Stimulated activated CD4-positive, alpha-beta T cell treated with anti-CD3 and anti-CD28 coated beads, TNF-alpha, amount 100 ng/mL, for 48 hours (primary cell): ENCODE data around the gene MISFA.
"Not testable (repeated sequence)": the region's sequence is repeated elsewhere in the genome, so short reads cannot be mapped to it uniquely, and the experiment has no call there.

Experiments used
- DNase-seq, 3 donors: peaks; one replicate each; pipeline ENCODE4 v3.0.0-alpha.2; 2020; ENCODE audit warnings: low read depth in 3 of 3

Gene MISFA

DNA sequence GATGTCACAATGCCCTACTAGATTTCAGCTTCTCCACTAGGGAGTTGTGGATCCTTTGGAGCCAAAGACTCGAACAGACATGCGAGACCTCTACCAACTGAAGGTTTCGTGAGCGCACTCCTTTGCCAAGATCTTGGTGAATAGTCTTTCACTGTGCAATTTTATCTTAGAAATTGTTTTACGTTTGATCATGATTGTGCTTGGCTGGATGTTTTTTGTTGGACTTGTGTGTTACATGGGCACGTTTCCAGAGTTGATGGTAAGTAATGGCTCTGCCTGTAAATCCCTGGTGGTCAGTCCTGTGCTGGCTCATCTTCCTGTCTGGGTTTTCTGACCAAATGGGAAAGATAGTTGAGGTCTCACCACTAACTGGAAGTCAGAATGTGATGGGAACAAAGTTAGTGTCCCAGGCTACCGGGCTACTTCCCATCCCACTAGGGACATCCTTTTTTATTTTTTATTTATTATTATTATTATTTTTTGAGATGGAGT is at the start of gene MISFA:
Gene MISFA, plus strand, starts transcription at position 51 of the 492 bp plus-strand sequence. Its CDS starts 140 bp downstream, at position 191.
- DNase-seq, result no peak

DNA sequence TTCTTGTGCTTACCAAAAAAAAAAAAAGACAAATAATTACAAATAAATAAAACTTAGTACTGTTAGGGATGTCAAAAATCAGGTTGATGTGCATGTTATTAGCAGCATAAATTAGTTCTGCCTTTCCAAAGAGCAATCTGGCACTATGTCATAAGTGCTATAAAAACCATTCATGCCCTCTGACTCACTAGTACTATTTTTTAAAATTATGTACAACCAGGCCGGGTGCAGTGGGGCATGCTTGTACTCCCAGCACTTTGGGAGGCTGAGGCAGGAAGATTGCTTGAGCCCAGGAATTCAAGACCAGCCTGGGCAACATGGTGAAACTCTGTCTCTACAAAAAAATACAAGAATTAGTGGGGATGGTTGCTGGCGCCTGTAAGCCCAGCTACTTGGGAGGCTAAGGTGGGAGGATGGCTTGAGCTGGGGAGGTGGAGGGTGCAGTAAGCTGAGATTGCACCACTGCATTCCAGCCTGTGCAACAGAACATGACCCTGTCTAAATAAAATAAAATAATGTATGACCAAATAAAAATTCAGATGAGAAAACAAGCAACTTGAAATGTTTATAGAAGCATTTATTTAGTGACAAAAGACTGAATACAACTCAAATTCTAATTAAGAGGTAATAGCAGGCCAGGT is 36.4 kb upstream of the MISFA start:
- no peak for DNase-seq

DNA sequence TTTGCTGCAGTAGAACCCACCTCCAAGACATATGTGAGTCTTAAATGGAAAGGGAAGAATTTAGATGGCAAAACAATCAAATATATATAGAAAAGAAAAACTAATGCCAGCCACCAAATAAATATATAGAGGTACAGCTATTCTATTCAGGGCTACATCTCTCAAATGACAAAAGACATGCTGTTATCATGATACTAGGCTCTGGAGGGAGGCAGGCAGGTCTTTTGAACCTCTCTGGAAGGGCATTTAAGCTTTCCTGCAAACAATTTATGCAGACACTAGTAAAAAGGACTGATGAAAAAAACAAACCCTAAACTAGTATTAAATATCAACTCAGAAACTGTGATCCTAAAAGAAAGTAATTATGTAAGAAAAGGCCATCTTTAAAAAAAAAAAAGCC is 35.4 kb upstream of the MISFA start:
- no peak for DNase-seq

DNA sequence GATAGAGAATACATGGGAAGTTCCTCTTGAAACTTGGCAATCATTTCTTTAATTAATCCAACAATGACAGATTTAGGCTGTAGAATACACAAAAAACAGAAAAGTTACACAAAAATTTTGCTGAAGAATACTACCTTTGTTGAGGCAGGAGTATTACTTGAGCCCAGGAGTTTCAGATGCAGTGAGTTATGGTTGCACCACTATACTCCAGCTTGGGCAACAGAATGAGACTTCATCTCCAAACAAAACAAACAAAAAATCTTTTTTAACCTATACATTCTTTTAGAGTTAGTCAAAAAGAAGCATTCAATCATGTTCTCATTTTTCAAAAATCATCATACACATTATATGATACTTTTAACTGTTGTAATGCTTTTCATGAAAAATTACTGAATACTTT is 33.2 kb upstream of the MISFA start:
- DNase-seq, result no peak

DNA sequence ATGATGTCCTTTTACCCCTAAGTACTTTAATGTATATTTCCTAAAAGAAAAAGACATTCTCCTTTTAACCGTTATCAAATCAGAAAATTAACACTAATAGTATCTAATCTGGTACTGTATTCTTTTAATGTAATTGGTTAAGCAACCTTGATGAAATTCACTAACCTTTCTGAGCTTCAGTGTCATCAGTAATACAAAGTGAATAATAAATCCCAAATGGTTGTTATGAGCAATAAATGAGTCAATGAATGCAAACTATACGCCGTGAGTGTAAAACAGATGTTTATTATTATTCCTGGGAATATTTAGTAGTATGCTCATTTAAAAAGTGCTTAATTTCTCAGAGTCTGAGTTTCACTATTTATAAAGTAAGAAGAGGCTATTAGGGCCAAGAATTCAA is 32.5 kb upstream of the MISFA start:
- no peak for DNase-seq

DNA sequence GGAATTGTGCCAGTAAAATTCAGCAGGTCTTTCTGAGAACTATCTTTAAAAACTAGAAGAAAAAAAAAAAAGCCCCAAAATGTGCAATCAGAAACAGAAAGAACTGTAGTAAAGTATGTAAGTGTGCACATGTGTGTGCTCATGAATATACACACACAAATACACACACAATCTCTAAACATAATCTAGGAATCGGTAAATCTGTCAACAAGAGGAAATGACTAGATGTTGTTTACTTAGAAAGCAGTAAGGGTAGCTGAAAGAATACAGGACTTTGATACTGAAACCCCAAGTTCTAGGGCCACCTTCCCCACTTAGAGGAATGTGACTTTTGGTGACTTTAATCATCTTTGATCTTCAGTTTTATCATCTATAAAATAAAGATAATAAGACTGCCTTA is 24.2 kb upstream of the MISFA start:
- DNase-seq, result no peak

DNA sequence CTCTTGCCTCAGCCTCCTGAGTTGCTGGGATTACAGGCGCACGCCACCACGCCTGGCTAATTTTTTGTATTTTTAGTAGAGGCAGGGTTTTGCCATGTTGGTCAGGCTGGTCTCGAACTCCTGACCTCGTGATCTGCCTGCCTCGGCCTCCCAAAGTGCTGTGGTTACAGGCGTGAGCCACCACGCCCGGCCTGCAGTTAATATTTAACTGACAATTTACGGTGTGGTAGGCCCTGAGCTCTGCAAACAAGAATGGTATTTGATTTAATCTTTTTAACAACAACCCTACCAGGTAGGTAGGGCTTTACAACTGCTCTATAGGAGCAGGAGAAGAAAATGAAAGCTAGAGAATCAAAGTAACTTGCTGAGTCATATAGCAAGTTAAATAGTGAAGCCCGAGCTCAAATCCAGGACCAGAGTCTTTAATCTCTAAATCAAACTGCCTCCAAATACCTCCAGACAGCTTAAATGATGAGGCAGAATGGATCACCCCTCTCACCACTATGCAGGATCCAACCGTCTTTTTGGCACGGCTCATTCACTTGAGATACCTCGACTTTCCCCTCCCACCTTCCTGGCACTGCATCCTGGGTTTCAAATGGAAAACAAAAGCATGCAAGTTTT is 20.5 kb upstream of the MISFA start:
- no peak for DNase-seq

DNA sequence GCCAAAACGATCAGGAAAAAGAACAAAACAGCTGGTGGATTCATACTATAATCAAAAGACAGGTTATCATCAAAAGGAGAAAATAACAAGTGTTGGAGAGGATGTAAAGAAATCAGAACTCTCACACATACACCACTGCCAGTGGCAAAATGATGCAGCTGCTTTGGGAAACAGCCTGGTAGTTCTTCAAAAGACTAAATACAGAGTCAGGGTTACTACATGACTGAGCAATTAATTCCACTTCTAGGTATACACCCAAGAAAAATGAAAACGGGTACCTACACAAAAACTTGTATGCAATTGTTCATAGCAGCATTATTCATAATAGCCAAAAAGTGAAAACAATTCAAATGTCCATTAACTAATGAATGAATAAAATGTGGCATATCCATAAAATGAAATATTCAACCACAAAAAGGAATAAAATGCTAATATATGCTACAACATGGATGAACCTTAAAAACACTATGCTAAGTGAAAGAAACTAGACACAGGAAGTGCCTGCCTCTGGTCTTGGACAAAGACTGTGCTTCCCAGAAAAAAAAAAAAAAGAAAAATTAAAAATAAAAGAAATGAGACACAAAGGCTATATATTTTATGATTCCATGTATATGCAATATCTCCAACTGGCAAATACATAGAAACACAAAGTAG is 19.3 kb upstream of the MISFA start:
- DNase-seq, result no peak

DNA sequence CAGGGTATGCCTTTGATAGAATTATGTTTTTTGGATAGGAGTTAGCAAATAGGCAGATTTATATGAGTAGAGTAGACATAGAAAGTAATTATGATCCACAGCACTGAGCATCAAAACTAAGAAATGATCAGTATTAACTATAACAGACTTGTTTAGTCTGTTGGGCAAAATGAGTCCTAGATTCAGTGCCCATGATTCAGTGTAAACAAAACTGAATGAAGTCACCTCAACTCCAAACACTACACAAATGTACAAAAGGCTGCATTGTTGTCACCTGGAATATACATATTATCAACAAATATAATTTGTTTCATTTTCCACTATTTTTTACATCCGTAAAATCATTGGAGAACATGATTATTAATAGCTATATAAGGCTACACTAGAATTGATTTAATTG is 17.8 kb upstream of the MISFA start:
- no peak for DNase-seq

DNA sequence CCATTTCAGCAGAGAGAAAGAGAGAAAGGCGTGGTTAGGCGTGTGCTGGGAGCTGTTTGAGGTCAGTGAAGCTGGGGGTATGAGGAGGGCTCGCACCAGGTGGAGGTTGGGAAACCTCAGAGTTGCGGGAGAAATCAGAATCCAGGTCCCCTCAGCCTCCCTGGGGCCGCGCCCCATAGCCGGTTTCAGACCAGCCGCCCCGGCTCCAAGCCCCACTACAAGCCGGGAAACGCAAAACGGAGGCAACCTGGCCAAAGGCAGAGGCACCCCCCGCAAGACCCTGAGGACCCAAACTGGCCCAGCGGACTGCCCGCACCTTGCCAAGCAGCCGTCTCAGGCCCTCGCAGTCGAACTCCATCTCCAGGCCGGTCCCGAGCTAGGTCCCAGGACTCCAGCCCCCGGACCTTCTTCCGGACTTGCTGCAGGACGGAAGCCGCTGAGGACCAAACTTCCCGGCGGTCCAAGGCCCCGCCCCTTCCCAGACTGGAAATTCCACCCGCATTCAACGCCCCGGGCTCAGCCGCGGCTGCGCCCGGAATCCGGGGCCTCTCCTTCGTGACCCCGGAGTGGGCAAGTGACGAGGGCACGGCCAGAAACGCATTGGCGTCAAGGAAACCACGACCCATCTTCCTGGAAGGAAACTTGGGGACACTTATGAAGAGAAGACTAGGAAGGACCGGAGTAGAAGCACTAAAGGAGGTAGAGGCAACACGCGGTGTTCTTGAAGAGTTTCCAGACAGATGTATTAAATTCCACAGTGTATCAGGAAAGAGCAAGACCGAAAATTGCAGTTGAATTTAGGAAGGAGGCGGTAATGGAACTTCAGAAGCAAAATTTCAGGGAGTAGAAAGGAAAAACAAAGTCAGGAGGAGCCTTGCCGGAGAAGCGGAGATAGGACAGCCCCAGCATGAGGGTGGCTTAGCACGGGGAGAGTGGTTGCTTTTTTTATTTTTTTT is 11.0 kb upstream of the MISFA start, which contains the start of gene UEVLD:
Gene UEVLD, minus strand, starts transcription at position 438 of the 956 bp plus-strand sequence. Its CDS starts 80 bp downstream, at position 358.
- DNase-seq, result peak; percentile 41 to 57 (median 46)

DNA sequence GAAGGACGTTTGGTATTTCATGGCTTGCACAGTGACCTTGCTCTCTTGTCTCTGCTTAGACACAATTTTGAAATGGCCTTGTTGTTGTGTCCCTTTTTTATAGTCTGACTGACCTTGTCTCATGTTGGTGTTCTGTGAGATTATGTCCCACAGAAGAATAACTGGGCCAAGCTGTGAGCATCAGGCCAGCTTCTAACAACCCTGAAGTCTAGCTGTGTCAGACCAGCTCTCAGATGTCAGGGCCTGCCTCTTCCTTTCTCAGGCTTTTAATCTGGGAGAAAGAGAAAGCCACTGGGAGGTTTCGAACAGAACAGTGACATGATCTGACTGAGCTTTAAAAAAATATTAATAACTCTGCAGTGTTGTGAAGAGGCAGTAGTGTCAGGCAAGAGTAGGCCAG is 9.0 kb upstream of the MISFA start:
- DNase-seq, result no peak

DNA sequence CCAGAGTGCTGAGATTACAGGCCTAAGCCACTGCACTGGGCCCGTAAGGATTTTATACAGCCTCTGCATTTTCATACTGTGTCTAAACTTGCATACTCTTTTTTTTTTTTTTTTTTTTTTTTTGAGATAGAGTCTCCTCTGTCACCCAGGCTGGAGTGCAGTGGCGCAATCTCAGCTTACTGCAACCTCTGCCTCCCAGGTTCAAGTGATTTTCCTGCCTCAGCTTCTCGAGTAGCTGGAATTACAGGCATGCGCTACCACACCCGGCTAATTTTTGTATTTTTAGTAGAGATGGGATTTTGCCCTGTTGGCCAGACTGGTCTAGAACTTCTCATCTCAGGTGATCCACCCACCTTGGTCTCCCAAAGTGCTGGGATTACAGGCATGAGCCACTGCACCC is 5.5 kb upstream of the MISFA start:
- DNase-seq, result not testable (repeated sequence)

DNA sequence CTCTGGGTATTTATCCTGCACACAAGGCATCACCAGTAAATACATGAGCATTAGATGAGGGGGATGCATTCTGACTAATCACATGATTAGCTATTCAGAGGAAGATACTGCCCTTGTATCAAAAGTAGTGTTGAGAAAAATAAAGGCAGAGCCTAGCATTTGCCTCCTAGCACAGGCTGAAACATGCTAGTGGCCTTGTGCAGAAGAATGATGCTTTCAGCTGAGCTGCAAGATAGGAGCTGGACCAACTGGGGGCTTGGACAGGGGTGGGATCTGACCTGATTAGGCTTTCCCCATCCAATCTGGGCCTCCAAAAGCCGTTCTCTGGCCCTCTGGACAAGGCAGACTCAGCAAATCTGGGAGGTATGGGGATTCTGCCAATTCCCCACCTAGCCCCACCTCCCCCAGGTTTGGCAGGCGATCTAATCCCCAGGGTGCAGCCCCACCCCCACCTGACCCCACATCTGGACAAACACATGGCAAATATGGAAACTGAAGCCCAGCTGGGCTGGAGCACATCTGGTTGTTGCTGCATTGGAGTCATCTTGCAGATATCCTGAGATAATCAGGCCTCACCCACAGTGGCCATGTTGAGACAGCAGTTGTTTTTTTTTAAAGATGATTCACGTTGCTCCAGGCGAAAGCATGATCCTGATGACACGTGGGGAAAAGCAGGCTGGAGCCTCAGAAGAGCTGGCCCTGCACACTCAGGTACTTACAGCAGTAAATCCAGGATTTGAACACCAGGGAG is 4.4 kb upstream of the MISFA start:
- no peak for DNase-seq

DNA sequence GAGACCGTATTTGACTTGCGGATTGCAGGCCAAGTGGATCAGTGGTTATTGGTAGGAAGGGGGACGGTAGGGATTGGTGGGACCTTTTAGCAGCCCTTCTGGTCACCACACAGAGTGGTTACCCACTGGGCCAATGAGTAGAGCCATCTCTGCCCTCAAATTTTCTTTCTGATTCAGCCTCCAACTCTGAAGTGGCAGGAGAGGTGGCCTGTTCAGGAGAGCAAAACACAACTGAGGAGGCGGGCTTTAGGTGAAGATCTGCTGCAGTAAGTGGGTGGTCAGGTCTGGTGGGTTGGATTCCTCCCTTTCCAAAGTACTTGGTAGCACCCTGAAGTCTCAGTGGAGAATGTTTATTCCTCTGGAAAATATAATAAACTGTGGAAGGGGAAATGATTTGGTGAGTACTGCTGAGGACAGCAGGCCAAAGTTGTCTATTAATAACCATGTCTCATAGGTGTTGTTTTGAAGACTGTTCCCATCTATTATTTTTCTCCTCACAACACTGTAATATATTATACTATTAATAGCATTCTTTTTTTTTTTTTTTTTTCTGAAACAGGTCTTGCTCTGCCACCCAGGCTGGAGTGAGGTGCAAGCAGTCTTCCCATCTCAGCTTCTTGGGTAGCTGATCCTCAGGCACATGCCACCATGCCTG is 1.5 kb downstream of the MISFA start:
- DNase-seq, result no peak

DNA sequence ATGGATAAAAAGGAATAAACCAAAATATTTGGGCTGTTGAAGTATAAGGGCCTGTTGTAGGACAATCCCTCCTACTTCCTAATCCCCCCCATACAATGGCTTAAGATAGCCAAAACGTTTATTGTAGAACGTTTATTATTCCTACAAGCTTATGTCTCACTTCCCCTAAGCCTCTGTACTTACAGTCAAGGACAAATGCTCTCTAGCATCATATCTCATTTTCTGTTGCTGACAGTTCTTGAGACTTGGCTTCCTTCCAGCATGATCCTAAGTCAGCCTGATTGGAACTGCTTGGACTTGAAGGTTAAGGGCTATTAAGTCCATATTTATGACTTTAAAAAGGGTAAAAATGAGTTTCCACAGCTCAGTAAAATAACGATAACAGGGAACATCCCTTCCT is 8.8 kb downstream of the MISFA start:
- no peak for DNase-seq

DNA sequence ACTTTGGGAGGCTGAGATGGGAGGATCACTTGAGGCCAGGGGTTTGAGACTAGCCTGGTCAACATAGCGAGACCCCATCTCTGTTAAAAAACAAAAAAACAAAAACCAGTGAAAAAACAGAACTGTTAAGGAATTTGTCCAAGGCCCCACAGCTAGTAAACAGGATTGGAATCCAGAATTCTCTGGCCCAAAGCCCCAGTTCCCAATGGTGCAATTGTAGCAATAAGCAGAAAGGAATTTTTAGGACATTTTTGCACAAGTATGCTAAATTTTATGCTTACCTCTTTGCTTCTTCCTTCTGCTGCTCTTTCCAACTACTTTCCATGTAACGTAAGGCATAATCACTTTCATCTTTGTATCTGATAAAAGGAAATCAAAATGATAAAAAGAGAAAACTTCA is 11.6 kb downstream of the MISFA start:
- DNase-seq, result no peak

DNA sequence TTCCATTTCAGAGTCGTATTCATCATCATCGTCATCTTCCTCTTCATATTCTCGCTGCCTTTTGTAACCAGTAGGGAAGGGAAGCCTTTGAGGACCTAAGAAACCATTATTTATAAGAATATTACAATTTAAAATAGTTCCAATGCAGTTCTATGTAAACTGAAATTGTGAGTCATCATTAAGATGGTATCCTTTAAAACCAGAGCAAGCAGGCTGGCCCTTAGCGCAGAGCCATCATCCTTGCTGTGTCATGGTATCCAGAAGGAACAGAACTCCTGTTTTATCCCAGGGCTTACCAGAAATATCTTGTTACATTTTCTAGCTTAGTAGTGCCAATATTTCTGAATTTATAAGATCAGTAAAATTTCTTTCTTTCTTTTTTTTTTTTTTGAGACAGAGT is 12.8 kb downstream of the MISFA start:
- no peak for DNase-seq

DNA sequence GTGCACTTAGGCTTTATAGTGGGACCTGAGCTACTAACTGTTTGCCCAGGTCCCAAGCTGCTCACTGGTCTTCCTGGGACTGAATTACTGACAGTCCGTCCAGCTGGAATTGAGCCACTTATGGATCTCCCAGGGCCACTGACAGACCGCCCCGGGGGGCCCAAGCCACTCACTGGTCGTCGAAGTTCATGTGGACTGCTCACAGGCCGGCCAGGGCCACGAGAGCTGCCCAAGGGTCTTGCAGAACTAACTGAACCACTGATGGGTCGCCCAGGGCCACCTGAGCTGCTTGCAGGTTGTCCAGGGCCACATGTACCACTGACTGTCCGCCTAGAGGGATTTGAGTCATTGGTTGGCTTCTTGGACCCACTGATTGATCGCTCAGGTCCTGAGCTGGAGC is 15.1 kb downstream of the MISFA start:
- DNase-seq, result no peak

DNA sequence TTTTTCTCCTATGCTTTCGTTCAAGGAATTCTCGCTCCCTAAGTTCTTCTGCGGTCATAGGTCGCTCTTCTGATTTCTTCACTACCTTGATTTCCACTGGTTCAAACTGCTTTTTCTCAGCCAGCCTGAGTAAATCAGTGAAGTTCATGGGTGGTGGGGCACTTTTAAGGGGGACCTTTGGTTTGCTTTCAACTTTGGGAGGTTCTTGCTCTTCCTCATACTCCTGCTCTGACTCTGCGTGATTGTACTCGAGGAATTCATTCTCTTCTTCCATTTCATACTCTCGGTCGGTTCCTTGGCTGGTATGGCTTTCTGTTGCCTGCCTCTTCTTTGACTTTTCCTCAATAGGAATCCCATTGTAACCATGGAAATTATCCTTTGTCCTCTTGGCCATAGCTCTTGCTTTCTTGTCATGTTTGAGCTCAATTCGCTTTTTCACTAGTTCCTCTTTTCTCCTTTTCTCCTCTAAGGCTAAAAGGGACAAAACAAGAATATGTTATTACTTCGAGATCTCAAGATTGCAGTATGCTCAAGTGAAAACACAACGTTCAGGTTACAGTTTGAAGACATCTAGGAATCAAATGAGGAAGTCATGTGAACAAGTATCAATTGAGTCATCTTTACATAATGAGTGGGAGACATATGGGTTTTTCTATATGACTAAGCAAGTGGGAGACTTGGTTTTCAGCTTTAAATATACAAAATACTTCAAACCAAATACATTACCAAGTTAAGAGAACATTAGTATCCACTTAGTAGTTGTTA is 16.2 kb downstream of the MISFA start:
- DNase-seq, result no peak
